Inferior parietal cortex (tissue), 1 donor: Measurements from ENCODE around the gene FEV.

ENCODE experiments used
- DNase-seq: peaks from one replicate; pipeline ENCODE4 v3.0.0-alpha.2; 2016; ENCODE audit errors: extremely low spot score

FEV gene

DNA sequence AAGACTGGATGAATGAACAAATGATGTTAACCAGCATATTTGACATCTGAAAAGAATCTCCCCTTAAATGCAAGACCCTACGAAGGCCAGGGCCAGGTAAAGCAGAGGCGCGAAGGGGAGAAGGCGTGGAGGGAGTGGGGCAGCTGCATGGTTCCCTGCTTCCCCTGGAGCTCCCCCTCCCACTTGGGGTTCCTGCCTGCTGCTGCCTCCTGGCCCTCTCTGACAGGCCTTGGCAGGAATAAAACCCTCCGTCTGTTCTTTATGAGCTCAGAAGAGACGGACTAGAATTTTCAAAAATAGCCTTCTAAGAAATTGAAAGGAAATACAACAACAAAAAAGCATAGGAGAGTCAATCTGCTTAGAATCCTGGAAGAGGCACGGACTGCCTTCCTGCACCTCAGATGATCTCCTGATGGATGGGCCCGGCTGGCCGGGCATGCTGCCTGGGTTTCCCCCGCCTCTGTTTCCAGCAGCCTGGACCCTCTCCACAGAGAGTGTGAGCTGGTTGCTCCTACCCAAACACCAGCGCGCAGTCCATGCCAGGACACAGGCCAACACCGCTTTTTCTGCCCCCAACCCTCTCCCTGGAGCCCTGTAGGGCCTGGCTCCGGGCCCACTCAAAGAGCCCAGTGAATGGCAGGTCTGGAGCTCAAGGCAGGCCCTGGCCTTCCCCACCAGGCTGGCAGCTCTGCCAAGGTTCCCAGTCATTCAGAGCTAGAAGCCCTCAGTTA lies 32.4 kb upstream of the FEV start:
- DNase-seq: no peak

DNA sequence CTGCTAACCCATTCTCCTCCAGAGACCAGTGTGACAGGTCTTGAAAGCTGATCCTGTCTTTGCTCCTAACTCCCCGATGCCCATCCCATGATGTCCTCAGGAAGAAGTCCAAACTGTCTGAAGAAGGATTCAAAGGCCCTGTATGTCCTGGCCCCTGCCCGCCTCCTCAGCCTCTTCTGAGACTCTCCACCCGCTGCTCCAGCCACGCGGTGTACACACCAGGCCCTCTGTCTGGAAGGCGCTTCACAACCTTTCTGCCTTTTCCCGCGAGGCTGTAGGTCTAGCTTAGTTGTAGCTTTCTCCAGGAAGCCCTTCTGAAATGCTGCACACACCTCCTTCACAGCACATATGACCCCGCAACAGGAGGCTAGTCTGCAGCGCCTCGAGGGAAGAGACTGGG lies 31.7 kb upstream of the FEV start:
- DNase-seq: no peak

DNA sequence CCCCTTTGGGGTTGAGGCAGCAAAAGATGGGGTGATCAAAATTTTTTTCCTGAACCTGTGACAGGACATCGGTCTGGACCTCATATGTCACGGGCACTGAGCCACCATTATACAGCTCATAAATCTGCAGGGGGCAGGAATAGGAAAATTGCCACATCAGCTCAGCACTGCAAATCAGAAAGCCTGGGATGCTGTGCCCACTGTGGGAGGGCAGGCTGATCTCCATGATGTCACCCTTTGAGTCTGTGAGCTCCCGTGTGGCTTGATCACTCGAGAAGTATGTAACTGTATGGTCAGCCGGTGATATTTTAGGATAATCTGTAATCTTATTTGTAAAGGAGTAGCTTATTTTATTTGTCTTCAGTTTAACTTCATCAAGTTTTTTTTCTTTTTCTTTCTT lies 25.9 kb upstream of the FEV start:
- no peak for DNase-seq

DNA sequence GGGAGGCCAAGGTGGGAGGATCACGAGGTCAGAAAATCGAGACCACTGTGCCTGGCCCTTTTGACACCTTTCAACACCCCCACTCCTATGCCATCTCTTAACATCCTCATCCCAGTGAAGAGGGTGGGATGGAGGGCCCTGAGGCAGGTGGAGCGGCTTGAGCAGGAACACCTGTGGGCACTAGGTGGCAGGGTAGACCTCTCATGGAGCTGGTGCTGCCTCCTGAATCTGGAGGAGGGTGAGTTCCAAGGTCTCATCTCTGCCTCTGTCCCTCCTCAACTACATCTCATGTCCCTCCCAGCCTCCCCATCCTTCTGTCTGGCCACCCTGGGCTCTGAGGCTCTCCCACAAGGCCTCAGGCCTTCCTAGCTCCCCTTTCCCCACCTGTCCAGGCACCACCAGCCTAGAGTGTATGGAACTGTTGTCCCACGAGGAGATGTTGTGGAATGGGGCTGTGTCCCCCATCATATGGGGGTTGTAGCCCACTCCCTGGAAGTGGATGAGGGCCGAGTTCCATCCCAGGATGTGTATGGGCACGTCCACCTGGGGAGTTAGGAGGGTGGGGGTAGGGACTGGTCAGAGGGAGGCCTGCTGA lies 25.3 kb upstream of the FEV start:
- DNase-seq: no peak

DNA sequence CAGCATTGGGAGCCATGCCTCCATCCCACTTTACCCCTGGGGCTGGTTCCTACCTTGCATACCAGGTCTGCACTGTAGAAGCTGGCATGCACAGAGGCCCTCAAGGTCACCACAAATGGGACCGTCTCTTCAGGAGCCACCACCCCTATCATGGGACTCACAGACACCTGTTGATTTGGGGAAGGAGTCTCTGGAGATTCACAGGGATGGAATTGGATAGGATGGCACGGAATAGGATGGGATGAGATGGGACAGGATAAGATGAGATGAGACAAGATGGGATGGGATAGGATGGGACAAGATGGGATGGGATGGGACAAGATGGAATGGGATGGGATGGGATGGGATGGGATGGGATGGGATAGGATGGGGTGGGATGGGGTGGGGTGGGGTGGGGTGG lies 24.3 kb upstream of the FEV start:
- no peak for DNase-seq

DNA sequence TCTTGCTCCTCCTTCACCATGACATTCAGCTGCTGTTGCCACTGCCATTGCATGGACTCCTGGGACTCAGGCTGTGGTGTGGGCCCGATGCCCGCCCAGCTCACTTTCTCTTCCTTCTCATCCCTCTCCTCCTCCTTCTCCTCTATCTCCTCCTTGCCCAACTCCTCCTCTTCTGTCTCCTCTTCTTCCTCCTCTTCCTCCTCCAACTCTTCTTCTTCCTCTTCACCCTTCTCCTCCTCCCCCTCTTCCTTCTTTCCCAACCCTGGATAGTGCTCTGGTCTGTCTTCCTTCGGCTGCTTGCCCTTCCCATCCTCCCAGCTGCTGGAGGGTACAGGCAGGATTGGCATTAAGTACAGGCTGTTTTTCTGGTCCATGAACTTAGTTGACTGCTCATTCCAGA lies 19.0 kb upstream of the FEV start:
- no peak for DNase-seq

DNA sequence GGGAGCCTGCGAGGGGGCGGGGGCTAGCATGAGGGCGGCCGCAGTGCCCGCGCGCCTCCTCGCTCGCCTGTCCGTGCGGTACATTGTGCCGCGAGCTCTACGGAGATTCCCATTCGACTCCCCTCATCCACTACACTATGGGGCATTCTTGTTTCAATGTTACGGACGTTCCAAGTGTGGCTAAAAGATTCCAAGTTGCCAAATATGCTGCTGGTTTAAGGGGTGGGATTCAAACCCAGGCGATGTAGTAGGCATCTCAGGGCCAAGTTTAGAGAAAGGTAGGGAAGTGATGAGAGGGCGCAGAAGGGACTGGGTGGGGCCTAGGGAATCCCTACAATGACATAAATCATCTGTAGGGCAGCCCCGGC lies 18.3 kb upstream of the FEV start:
- DNase-seq: no peak

DNA sequence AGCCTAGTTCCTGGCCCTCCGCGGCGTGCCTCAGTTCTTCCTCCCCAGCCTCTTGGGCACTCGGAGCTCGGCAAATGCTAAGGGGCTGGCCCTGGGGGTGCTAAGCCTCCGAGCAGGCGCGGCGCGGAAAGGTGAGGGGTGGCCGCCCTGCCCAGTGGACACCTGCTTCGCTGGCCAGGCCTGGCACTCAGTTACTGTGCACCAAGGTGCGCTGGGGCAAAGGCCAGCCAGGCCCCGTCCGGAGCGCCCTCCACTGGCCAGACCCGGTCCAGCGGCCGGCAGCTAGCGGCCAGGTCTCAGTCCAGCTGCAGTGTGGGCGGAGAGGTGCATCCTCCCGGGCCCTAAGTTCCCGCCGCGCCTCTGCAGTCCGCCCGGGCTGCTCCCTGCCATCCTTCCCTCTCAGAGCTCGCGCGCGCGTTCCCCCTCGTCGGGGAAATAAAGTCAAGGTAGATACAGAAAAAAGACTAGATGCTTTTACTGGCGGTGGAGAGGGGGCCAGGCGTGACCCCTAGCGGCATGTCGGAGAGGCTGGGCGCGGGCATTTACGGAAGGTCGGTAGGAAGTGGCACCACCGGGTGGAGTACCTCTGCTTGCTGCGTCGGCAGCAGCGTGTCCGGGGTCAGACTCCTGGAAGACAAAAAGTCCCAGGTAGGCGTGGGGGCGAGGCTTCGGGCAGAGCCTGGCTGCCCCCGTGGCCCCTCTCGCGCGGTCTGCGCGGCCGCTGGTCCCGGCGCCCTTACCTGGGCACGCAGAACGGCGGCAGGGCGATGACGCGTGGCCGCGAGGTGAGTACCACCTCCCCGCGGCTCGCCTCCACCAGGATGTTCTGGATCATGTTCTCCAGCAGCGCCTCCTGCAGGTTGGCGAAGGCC lies 17.6 kb upstream of the FEV start:
- no peak for DNase-seq

DNA sequence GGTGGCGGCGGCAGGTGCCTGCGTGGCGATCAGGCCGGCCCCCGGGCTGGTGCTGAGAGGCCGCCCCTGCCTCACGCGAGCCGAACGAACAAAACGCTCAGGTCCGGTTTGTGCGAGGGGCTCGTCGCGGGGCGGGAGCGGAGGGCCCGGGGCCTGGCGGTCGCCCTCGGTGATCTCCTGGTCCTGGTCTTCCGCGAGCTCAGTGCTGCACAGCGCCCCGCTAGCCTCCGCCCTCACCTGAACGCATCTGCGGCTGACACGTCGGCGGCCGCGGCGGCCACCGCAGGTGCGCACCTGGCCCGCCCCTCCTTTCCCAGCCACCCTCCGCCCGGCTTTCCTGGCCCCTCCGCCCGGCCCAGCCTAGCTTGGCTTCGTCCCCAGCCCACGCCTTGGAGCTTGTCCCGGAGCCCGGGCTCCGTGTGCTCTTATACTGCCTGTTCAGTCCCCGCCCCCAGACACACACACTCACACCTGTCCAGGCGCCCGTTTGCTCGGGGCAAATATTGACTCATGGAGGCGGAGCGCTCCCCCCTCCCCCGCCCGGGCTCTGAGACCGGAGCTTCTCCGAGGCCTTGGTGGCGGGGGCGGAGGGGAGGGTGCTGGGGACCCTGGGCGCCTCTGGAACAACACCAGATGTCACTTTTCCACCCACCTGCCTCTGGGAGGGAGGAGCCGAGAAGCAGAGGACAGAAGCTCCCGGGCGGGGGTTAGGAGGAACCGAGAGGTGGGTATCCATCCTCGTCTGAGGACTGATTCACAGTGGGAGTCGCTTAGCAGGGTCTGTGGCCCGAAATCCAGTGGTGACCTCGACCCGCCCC lies 16.8 kb upstream of the FEV start:
- DNase-seq: no peak

DNA sequence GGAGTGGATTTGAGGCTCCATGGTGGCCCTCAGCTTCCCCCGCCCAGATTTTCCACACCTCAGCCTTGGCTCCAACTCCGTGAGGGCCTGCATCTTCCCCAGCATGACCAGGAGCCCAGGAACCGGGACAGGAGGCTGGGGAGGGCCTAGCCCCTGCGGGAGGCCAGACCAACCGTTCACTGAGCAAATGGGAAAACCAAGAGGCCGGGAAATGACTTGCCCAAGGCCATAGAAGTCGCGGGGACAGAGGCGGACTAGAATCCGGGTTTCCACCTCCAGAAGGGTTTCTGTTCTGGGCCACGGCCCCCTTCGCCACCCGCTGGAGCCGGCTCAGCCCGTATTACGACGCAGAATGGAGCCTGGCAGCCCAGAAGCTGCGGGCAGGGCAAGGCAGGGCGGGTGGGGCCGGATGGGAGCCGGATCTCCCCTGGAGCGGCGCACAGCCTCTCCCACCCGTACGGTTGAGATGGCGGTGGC lies 16.2 kb upstream of the FEV start:
- no peak for DNase-seq

DNA sequence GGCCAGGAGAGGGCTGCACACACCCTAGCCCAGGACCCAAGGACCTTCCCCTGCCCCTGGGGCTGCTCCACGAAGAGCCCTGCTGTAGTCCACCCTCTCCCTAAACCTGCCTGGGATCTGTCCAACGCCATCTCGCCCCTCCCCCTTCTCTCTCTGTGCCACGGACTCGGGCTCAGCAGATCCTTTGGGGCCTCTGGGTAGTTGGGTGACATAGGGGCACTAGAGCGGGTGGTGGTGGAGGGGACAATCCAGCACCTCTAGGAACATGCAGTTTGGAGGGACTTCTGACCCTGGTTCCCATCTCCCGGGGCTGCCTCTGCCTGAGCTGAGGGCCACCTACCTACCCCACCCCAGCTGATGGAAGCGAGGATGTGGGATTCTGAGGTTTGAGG lies 15.6 kb upstream of the FEV start:
- no peak for DNase-seq

DNA sequence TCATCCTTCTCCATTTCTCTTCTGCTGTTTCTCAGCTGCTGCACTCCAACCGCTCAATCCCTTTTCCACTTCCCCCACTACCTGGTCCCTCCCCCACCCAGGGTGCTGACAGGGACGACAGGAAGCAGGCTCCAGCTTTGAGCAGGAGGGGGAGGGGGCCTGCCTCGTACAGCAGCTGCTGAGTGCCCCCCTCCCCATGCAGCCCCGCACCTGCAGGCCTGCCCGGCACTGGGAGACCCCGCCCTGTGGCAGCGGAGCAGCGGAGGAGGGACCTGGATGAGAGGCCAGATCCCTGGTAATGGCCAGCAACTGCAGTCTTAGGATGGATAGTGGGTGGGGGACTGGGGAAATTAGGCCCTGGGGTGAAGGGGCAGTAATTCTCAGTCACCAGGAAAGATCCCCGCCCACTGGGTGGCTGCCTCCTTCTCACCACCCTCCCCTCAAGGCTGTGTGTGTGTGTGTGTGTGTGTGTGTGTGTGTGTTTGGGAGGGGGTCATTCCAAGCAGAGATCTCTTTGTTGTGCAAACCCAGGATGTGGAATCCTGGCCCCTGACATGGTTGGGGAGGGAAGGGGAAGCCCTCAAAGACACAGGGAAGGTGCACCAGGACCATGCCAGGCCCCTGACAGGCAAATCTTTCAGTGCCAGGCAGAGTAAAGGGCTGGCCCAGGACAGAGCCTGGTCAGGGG lies 15.0 kb upstream of the FEV start:
- DNase-seq: no peak

DNA sequence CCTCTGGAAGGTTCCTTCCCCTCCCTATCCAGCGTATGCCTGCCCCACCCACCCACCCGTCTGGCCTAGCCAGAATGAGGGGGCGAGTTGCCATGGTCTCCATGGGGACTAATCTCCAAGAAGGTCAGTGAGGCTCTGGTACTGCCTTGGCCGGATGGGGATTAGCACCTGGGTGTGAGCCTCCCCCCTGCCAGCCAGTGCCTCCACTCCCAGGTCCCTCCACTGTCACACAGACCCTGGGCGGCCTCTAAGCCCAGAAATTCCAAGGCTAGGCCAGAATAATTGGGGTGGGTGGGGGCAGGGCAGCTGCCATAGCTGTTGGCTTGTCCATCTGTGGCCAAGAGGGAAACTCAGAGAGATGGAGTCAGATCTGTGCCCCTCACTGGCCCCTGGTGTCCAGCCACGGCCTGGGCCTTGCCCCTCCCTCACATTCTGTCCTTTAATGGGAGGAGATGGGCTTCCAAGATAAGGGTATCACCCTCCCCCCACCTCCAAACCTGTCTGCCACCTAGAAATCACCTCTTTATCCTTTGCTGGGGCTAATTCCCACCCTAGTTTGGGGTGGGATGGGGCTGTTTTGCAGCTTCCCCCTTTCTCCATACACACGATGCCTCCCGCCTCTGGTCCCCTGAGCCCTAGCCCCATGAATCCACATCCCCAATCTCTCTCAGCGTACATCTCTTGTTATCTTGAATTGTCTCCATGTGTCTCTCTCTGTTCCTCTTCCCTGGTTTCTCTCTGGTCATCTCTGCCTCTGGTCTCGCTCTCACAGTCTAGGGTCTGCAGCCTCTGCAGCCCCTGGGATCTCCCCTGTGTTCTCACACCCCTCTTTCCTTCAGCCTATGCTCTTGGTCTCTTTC lies 14.3 kb upstream of the FEV start:
- DNase-seq: no peak

DNA sequence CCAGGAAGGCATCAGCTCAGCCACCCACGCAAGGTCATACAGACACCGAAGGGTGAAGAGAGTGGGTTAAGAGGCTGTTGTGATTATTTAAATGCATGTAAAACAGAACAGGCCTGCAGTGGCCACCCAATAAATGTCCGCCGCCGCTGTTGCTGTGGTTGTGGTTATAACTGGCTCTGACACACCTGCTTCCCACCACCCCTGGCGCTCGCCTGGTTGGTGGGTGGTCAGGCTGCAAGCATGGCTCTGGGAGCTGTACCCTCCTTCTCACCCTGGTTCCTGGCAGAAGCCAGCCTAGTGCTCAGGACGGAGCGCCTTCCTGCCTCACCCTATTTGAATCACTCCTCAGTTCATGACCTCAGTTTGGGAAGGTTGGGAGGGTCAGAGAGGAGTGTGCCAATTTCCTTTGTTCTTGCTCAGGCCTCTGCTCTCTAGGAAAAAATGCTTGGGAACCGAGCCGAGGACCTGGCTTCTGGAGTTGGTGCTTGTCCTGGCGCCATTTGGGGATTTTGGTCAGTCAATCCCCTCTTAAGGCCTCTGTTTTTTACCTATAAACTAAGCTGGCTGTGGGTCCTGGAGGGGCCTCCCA lies 13.5 kb upstream of the FEV start:
- no peak for DNase-seq

DNA sequence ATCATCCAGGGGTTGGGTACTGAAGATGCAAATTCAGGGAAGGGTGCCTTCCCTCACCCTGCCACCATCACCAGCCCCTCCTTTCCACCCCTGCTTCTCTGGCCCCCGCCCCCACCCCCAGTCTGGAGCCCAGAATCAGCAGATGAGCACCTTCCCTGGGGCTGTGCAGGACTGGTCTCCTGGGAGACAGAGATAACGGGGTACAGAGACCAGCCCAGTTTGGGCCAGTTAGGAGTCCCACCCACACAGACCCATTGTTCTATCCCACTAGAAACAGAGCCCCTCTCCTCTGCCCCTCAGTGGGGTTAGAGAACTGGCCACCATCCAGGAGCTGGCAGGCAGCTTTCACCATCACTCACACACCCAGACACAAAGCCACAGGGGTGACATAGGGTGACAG lies 12.7 kb upstream of the FEV start:
- no peak for DNase-seq

DNA sequence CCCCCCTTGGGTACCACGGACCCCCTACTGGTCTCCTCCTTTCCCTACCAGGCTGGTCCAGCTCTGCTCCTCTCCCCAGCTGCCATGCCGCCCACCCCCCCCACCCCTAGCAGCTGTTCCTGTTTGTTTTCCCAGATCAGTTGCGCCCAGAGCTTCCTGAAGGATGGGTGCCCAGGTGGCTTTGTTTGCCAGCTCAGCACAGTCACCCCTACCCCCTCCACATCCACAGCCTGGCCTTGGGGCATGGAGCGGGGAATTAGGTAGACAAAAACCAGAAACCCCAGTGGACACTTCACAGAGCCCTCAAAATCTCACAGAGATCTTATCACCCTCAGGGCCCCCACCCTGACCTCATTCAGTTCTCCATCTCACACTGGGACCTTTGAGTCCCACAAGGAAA lies 12.0 kb upstream of the FEV start:
- no peak for DNase-seq

DNA sequence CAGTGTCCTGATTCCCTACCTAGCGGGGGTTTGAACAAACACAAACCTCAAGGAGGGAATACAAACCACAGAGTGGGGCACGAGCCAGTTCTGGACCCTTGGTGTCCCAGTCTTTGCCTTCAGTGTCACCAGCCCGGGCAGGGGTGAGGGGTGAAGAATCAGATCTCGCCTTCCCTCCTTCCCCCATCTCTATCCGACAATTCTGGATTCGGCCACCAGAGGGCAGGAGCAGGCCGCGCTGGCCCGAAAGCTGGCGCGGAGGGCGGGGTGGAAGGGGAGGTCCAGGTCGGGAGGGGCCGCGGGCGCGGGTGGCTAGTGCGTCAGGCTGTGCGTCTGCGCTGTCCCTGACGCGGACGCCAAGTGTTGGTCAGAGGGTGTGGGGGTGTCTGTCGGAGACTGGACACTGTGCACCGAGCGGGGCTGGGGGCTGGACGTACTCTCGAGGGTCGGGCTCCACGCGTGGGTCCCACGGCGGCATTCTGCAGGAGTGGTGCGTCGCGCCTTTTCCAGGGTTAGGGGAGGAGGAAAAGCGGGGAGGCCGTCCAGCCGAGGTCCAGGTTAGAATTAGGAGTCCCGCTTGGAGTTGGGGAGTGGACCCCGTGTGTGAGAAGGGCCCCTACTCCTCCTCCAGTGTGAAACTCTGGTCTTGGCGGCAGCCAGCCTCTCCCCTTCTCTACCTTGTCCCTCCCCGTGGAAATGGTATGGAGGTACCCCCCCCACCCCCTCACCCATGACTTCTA lies 11.2 kb upstream of the FEV start:
- DNase-seq: peak; percentile 85

DNA sequence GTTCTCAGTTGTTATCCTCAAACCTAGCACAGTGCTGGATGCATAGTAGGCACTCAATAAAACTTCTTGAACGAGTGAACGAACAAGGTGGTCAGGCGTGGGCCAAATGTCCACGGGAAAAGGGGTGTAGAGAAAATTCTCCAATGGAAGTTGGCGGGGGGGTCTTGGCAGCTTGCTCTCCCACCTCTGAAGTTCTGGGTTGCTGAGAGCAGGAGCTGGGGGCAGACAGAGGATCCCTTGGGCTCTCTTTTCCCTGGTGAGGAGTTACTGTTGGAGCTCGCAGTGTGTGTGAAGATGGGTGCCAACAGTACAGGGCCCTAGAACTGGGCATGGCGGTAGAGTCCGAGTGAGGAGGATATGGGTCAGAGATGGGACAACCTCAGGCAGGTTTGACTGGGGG lies 10.6 kb upstream of the FEV start:
- no peak for DNase-seq
